ENCODE results near the gene AFP.

DNA sequence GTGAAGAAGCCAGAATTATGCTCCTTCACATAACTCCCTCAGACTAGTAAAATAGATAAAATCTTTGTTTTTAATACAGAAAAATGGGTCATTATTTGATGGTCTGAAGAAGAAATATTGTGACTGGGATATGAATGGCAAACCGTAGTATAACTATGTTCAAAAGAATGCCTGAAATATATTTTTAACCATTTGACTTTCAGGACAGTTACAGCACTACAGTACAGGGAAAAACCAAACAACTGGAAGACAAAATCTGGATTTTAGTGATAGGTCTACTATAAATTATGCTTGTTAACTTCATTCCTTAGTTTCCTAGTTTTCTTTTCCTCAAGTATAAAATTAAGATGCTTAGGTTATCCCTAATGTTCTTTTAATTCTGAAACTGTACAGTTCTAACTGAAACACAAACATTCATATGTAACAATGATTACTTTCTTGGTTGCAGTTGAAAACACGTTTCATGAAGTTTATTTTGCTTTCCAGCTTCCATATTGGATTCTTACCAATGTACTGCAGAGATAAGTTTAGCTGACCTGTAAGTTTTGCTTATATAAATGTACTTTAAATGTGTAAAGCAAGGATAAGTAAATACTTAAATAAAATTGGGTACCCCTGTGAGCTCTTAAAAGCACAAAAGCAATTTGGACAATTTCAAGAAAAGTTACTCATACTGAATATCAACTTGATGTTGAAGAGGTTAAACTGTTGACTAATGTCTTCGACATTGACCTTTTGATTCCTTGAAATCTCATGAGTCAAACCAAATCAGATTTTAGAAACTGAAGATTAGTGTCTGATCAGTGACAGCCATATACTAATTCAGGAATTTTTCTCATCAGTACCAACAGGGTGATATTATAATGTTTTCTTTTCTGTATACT is 895 bp downstream of the AFP start:
- TF ChIP-seq PATZ1 (CRISPR knock-in tag; IDR thresholded peaks at IDR 0.05; ENCODE audit: borderline replicate concordance), result no peak
- TF ChIP-seq SNAI2 (CRISPR knock-in tag; IDR thresholded peaks at IDR 0.05), result no peak
- TF ChIP-seq ZNF70 (CRISPR knock-in tag; IDR thresholded peaks at IDR 0.05), result no peak
- TF ChIP-seq RARB (CRISPR knock-in tag; IDR thresholded peaks at IDR 0.05), result no peak
- TF ChIP-seq ZFP30 (CRISPR knock-in tag; IDR thresholded peaks at IDR 0.05), result no peak
- no peak for TF ChIP-seq GLIS3 (CRISPR knock-in tag; IDR thresholded peaks at IDR 0.05)
- TF ChIP-seq OSR1 (CRISPR knock-in tag; IDR thresholded peaks at IDR 0.05), result no peak
- TF ChIP-seq TOX (CRISPR knock-in tag; IDR thresholded peaks at IDR 0.05; ENCODE audit: borderline replicate concordance), result no peak
- no peak for TF ChIP-seq CREB5 (CRISPR knock-in tag; IDR thresholded peaks at IDR 0.05; ENCODE audit: low read depth)
